HCT116 (cell line): ENCODE results near the gene FRY. TPM values are rescaled to one million over a fixed set of nuclear protein-coding genes. Genes with fewer than 3 reads are reported as not detected.

ENCODE experiments used
- ATAC-seq: fragments of 200-7000 bp; cut with Tn5 transposase; 2 replicates; pipeline ENCODE4 v1.9.1; 2020; ENCODE audit warnings: mild to moderate bottlenecking, moderate library complexity
- BruUV-seq: library from RNA; stranded (reverse); fragments of 400-500 nt; replicated peaks from 2 replicates; lab custom pipeline; 2021; lab: Mats Ljungman, UMichigan
- CTCF ChIA-PET: fragments of 300-600 bp; sonication (Branson Sonifier 250); formaldehyde crosslinking; loops from one replicate; lab custom pipeline; 2021; ENCODE audit warnings: antibody characterized with exemption; lab: Charles Lee
- POLR2A ChIA-PET: fragments of 300-600, 350-600 bp; sonication (Branson Sonifier 250); formaldehyde crosslinking; loops from one replicate; lab custom pipeline; 2021; ENCODE audit warnings: antibody characterized with exemption; lab: Charles Lee
- RAD21 ChIA-PET, 2 experiments: fragments of 300-600 bp; sonication (Branson Sonifier 250); formaldehyde crosslinking; loops; one replicate each; lab custom pipeline; 2023; ENCODE audit warnings: low total read pairs in 2 of 2; ENCODE audit not compliant: uncharacterized antibody in 2 of 2, unreplicated experiment in 2 of 2, low non-redundant PET in 1 of 2; lab: Charles Lee
- DNase-seq: peaks from one replicate; pipeline ENCODE4 v3.0.0-alpha.2; 2010; ENCODE audit warnings: low read depth, low spot score
- H2AFZ ChIP-seq: fragments of 200-600 bp; shearing (Covaris generic), sonication (generic); 2 replicates; pipeline ENCODE4 v1.6.1; 2017; ENCODE audit warnings: low read depth, mixed run types, mixed read lengths, antibody characterized with exemption, low read length; ENCODE audit not compliant: poor library complexity, severe bottlenecking
- H3K27ac ChIP-seq: 2 replicates; pipeline ENCODE4 v1.5.1; 2012; ENCODE audit warnings: low read depth, low read length
- H3K27me3 ChIP-seq: fragments of 200-600 bp; sonication (generic); 2 replicates; pipeline ENCODE4 v1.6.1; 2016; ENCODE audit warnings: mixed run types, low read length, mixed read lengths; ENCODE audit not compliant: insufficient read depth
- H3K36me3 ChIP-seq, 2 experiments: fragments of 200-500 bp in 1 of 2; fragments of 200-600 bp in 1 of 2; sonication (Bioruptor generic) in 1 of 2; sonication (generic) in 1 of 2; 2 replicates each; pipeline versions ENCODE4 v1.5.1 to v1.6.1; 2014 to 2016; ENCODE audit warnings: low read length in 2 of 2, inconsistent platforms in 1 of 2, mixed read lengths in 1 of 2, mixed run types in 1 of 2; ENCODE audit not compliant: insufficient read depth in 2 of 2, control insufficient read depth in 1 of 2
- H3K4me1 ChIP-seq, 2 experiments: fragments of 200-600 bp in 1 of 2; sonication (generic) in 1 of 2; 2 replicates each; pipeline versions ENCODE4 v1.5.1 to v1.6.1; 2012 to 2017; ENCODE audit warnings: low read length in 2 of 2, inconsistent platforms in 1 of 2, mild to moderate bottlenecking in 1 of 2, mixed read lengths in 1 of 2, mixed run types in 1 of 2, moderate library complexity in 1 of 2; ENCODE audit not compliant: insufficient read depth in 2 of 2, control insufficient read depth in 1 of 2
- H3K4me2 ChIP-seq: fragments of 200-600 bp; sonication (generic); 2 replicates; pipeline ENCODE4 v1.6.1; 2017; ENCODE audit warnings: mixed run types, low read length, mixed read lengths
- H3K4me3 ChIP-seq, 2 experiments: fragments of 200-600 bp in 1 of 2; sonication (generic) in 1 of 2; replicated peaks in 1 of 2; 2 replicates each; pipeline ENCODE4 v1.5.1; 2011 to 2016; ENCODE audit warnings: low read length in 2 of 2, control low read depth in 1 of 2, low read depth in 1 of 2, mild to moderate bottlenecking in 1 of 2, mixed read lengths in 1 of 2, mixed run types in 1 of 2
- H3K79me2 ChIP-seq: fragments of 200-600 bp; sonication (generic); 2 replicates; pipeline ENCODE4 v1.6.1; 2017; ENCODE audit warnings: mild to moderate bottlenecking, mixed run types, low read length, moderate library complexity, mixed read lengths; ENCODE audit not compliant: insufficient read depth
- H3K9ac ChIP-seq: fragments of 200-600 bp; sonication (generic); 2 replicates; pipeline ENCODE4 v1.6.1; 2016; ENCODE audit warnings: low read length, mixed read lengths
- H3K9me2 ChIP-seq: fragments of 200-600 bp; sonication (generic), shearing (Covaris generic); 2 replicates; pipeline ENCODE4 v1.6.1; 2017; ENCODE audit warnings: mixed run types, mild to moderate bottlenecking, moderate library complexity; ENCODE audit not compliant: insufficient read depth
- H3K9me3 ChIP-seq, 2 experiments: fragments of 200-500 bp in 1 of 2; fragments of 200-600 bp in 1 of 2; sonication (Bioruptor generic) in 1 of 2; sonication (generic) in 1 of 2; 2 replicates each; pipeline ENCODE4 v1.6.1; 2014 to 2017; ENCODE audit warnings: low read length in 2 of 2, mixed read lengths in 2 of 2, inconsistent platforms in 1 of 2, low read depth in 1 of 2, mild to moderate bottlenecking in 1 of 2, mixed run types in 1 of 2, moderate library complexity in 1 of 2; ENCODE audit not compliant: control insufficient read depth in 1 of 2, insufficient read depth in 1 of 2
- H4K20me1 ChIP-seq: fragments of 200-600 bp; sonication (generic), shearing (Covaris generic); 2 replicates; pipeline ENCODE4 v1.6.1; 2017; ENCODE audit warnings: mixed run types, mild to moderate bottlenecking, moderate library complexity; ENCODE audit not compliant: insufficient read depth
- CEBPB ChIP-seq: IDR thresholded peaks from 2 replicates; pipeline ENCODE4 v1.6.1; 2012; ENCODE audit warnings: low read depth
- EGR1 ChIP-seq: IDR thresholded peaks from 2 replicates; pipeline ENCODE4 v1.6.1; 2012; ENCODE audit warnings: low read depth
- EZH2 ChIP-seq: fragments of 200-600 bp; sonication (generic); IDR thresholded peaks from 2 replicates; pipeline ENCODE4 v1.6.1; 2017; ENCODE audit warnings: antibody characterized with exemption, mixed run types
- FOSL1 ChIP-seq: IDR thresholded peaks from 2 replicates; pipeline ENCODE4 v1.6.1; 2012; ENCODE audit warnings: low read depth
- JUND ChIP-seq: IDR thresholded peaks from 2 replicates; pipeline ENCODE4 v1.6.1; 2012
- POLR2A ChIP-seq: IDR thresholded peaks from 2 replicates; pipeline ENCODE4 v1.7.0; 2011; ENCODE audit warnings: borderline replicate concordance; ENCODE audit not compliant: insufficient read depth, insufficient read length; ENCODE audit errors: extremely low read depth
- SIN3A ChIP-seq: IDR thresholded peaks from 2 replicates; pipeline ENCODE4 v1.6.1; 2012; ENCODE audit warnings: low read depth
- SP1 ChIP-seq: IDR thresholded peaks from 2 replicates; pipeline ENCODE4 v1.6.1; 2012; ENCODE audit warnings: low read depth
- TCF7L2 ChIP-seq: IDR thresholded peaks from 2 replicates; pipeline ENCODE4 v1.7.0; 2011; ENCODE audit warnings: borderline replicate concordance, inconsistent platforms; ENCODE audit not compliant: insufficient read depth, insufficient read length; ENCODE audit errors: extremely low read depth
- YY1 ChIP-seq: IDR thresholded peaks from 2 replicates; pipeline ENCODE4 v1.6.1; 2011; ENCODE audit warnings: low read length, low read depth, moderate library complexity, mild to moderate bottlenecking; ENCODE audit not compliant: insufficient replicate concordance; ENCODE audit errors: extremely low read depth
- ZBTB33 ChIP-seq: IDR thresholded peaks from 2 replicates; pipeline ENCODE4 v1.6.1; 2011; ENCODE audit warnings: mild to moderate bottlenecking, low read length, moderate library complexity; ENCODE audit not compliant: insufficient replicate concordance; ENCODE audit errors: extremely low read depth
- ZFX ChIP-seq: fragments of 450-650 bp; IDR thresholded peaks from 2 replicates; pipeline ENCODE4 v1.6.1; 2017
- ZNF274 ChIP-seq: fragments of 200-500 bp; sonication (Bioruptor generic); IDR thresholded peaks from 2 replicates; pipeline ENCODE4 v1.6.1; 2014; ENCODE audit warnings: mild to moderate bottlenecking, low read depth, low read length, inconsistent platforms
- intact Hi-C: fragments of 100-400 bp; cut with micrococcal nuclease; formaldehyde crosslinking; loops from 2 replicates; pipeline ENCODE4 v1.10.0; 2022
- total RNA-seq: library from RNA; stranded (reverse); gene quantifications from one replicate; pipeline ENCODE4 v1.2.1, GENCODE V29; 2021; ENCODE audit not compliant: unreplicated experiment
- TF ChIP-seq, protein P1 (sequence below): IDR thresholded peaks from 2 replicates; pipeline ENCODE4 v1.6.1; 2012; ENCODE audit warnings: low read depth

The FRY gene
- total RNA-seq, 1 experiment from 2014 or later: 1.4 TPM

- Histone ChIP-seq H2AFZ (no peak overlapping the region), H3K27me3 (no peaks in the 10 kb centered on the region), H3K36me3 (no peaks in the 10 kb centered on the region), H3K4me2 (no peak overlapping the region), H3K79me2 (no peaks in the 10 kb centered on the region), H3K9me2 (no peaks in the 10 kb centered on the region), H3K27ac (no peak overlapping the region), H3K9me3 (no peaks in the 10 kb centered on the region), H4K20me1 (no peaks in the 10 kb centered on the region), H3K9ac (no peak overlapping the region), H3K4me1 (peaks cover 8 to 11% of the 10 kb centered on the region in 2 experiments), H3K4me3 (no peak overlapping the region)
- intact Hi-C loops: no loop called here
- TF ChIP-seq JUND: no peak
- no peak for TF ChIP-seq TCF7L2
- TF ChIP-seq POLR2A: no peak
- TF ChIP-seq EGR1: no peak
- no peak for TF ChIP-seq ZBTB33
- TF ChIP-seq SIN3A: no peak
- TF ChIP-seq SP1: no peak
- no peak for TF ChIP-seq FOSL1
- ATAC-seq (no peak), DNase-seq (no peak)
- BruUV-seq: no TSS peak
- CTCF ChIA-PET: no interaction called here
- RAD21 ChIA-PET: no interaction called here
- POLR2A ChIA-PET: no interaction called here
Measured at GRCh38 chr13:32093006-32093405, 61.4 kb downstream of the FRY start.

- intact Hi-C loops: no loop called here
- Histone ChIP-seq H2AFZ (no peak overlapping the region), H3K4me2 (no peak overlapping the region), H3K9me2 (no peaks in the 10 kb centered on the region), H3K4me3 (no peak overlapping the region), H3K9ac (no peak overlapping the region), H3K79me2 (no peaks in the 10 kb centered on the region), H3K9me3 (no peaks in the 10 kb centered on the region), H3K4me1 (no peaks in the 10 kb centered on the region), H3K27ac (no peak overlapping the region), H3K27me3 (no peaks in the 10 kb centered on the region), H3K36me3 (no peaks in the 10 kb centered on the region), H4K20me1 (no peaks in the 10 kb centered on the region)
- RAD21 ChIA-PET: no interaction called here
- ATAC-seq: no peak
- CTCF ChIA-PET: no interaction called here
- DNase-seq: no peak
- BruUV-seq: no TSS peak
- POLR2A ChIA-PET: no interaction called here
- TF ChIP-seq, protein P1, sequence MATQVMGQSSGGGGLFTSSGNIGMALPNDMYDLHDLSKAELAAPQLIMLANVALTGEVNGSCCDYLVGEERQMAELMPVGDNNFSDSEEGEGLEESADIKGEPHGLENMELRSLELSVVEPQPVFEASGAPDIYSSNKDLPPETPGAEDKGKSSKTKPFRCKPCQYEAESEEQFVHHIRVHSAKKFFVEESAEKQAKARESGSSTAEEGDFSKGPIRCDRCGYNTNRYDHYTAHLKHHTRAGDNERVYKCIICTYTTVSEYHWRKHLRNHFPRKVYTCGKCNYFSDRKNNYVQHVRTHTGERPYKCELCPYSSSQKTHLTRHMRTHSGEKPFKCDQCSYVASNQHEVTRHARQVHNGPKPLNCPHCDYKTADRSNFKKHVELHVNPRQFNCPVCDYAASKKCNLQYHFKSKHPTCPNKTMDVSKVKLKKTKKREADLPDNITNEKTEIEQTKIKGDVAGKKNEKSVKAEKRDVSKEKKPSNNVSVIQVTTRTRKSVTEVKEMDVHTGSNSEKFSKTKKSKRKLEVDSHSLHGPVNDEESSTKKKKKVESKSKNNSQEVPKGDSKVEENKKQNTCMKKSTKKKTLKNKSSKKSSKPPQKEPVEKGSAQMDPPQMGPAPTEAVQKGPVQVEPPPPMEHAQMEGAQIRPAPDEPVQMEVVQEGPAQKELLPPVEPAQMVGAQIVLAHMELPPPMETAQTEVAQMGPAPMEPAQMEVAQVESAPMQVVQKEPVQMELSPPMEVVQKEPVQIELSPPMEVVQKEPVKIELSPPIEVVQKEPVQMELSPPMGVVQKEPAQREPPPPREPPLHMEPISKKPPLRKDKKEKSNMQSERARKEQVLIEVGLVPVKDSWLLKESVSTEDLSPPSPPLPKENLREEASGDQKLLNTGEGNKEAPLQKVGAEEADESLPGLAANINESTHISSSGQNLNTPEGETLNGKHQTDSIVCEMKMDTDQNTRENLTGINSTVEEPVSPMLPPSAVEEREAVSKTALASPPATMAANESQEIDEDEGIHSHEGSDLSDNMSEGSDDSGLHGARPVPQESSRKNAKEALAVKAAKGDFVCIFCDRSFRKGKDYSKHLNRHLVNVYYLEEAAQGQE: no peak
- no peak for TF ChIP-seq SP1
- TF ChIP-seq ZBTB33: no peak
- TF ChIP-seq ZFX: no peak
- no peak for TF ChIP-seq YY1
- TF ChIP-seq POLR2A: no peak
- no peak for TF ChIP-seq JUND
- TF ChIP-seq EGR1: no peak
- TF ChIP-seq EZH2: no peak
- TF ChIP-seq CEBPB: no peak
- TF ChIP-seq ZNF274: no peak
Measured at GRCh38 chr13:32098272-32098671, 66.7 kb downstream of the FRY start.
